ENCODE measurements around the gene CLPSL2. TPM values are rescaled to one million over a fixed set of nuclear protein-coding genes. Genes with fewer than 3 reads are reported as not detected.

CLPSL2 gene
- total RNA-seq, 2 donors from 2014 or later: not detected

DNA sequence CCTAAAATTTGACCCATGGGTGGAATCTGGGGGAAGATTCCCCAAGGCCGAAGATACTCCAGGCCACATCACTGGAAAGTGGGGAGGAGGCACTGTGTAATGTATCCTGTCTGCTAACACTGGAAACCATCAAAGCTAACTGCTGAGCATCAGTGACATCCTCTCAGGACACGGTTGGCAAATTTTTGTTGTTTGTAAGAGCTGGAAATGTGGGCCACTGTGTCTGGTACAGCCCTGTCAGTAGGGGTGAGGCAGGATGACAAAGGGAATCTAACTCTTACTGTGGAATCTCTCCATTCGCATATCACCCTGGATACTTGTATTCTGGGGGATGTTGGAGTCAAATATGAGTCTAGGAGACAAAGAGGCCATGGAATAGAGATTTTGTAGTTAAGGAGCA is 17.0 kb upstream of the CLPSL2 start:
- DNase-seq: no peak
- WGBS, 2 donors: 69 to 79% methylated on average over 3 of the region's 3 CpGs
- no peak for TF ChIP-seq POLR2A (IDR thresholded peaks at IDR 0.05)
- TF ChIP-seq CTCF (IDR thresholded peaks at IDR 0.05): no peak
- H3K4me1 ChIP-seq: peaks cover 19% of the 10 kb centered on the region
- H3K27ac ChIP-seq: no peak overlapping the region
- H3K9me3 ChIP-seq: no peaks in the 10 kb centered on the region
- H3K27me3 ChIP-seq: no peaks in the 10 kb centered on the region
- ATAC-seq: no peak
- intact Hi-C loops (cut with DNase I): no loop called here
- H3K4me3 ChIP-seq: no peak overlapping the region
- no peaks in the 10 kb centered on the region for H3K36me3 ChIP-seq (replicated peaks in 1 of 2; ENCODE audit: insufficient read depth in 1 of 2, low read depth in 2 of 2)

GRCh38 chr6:35765739-35766138 is 10.7 kb upstream of the CLPSL2 start:
- DNase-seq (no peak), ATAC-seq (no peak)
- no peaks in the 10 kb centered on the region for H3K27me3 ChIP-seq
- H3K4me1 ChIP-seq: peaks cover 14% of the 10 kb centered on the region
- no peak overlapping the region for H3K4me3 ChIP-seq
- no peak overlapping the region for H3K27ac ChIP-seq
- H3K36me3 ChIP-seq (replicated peaks in 1 of 2; ENCODE audit: insufficient read depth in 1 of 2, low read depth in 2 of 2): no peaks in the 10 kb centered on the region
- no peak for TF ChIP-seq POLR2A (IDR thresholded peaks at IDR 0.05)
- TF ChIP-seq CTCF (IDR thresholded peaks at IDR 0.05): no peak
- no peaks in the 10 kb centered on the region for H3K9me3 ChIP-seq
- intact Hi-C loops (cut with DNase I): no loop called here
- 82 to 87% methylated on average over 22 to 23 of the region's 23 CpGs for WGBS, 2 donors

GRCh38 chr6:35769211-35769610 is 7.2 kb upstream of the CLPSL2 start:
- Histone ChIP-seq H3K9me3 (no peaks in the 10 kb centered on the region), H3K4me1 (peaks cover 6% of the 10 kb centered on the region), H3K4me3 (no peak overlapping the region), H3K27me3 (no peaks in the 10 kb centered on the region), H3K36me3 (replicated peaks in 1 of 2; ENCODE audit: insufficient read depth in 1 of 2, low read depth in 2 of 2) (no peaks in the 10 kb centered on the region), H3K27ac (no peak overlapping the region)
- no peak for DNase-seq
- TF ChIP-seq POLR2A (IDR thresholded peaks at IDR 0.05): no peak
- no peak for TF ChIP-seq CTCF (IDR thresholded peaks at IDR 0.05)
- WGBS, 2 donors: 58 to 67% methylated on average over 4 of the region's 4 CpGs
- intact Hi-C loops (cut with DNase I): no loop called here
- ATAC-seq: no peak

- intact Hi-C loops (cut with DNase I): no loop called here
- 64 to 100% methylated on average over 1 to 5 of the region's 5 CpGs for WGBS, 2 donors
- no peaks in the 10 kb centered on the region for H3K9me3 ChIP-seq
Observed at GRCh38 chr6:35771343-35771627, 5.1 kb upstream of the CLPSL2 start.

More at GRCh38 chr6:35771343-35771627, 5.1 kb upstream of the CLPSL2 start:
- DNase-seq (no peak), ATAC-seq (no peak)
- Histone ChIP-seq H3K27me3 (no peaks in the 10 kb centered on the region), H3K4me1 (peaks cover under 1% of the 10 kb centered on the region), H3K36me3 (replicated peaks in 1 of 2; ENCODE audit: insufficient read depth in 1 of 2, low read depth in 2 of 2) (no peaks in the 10 kb centered on the region), H3K27ac (no peak overlapping the region), H3K4me3 (no peak overlapping the region)
- TF ChIP-seq CTCF (IDR thresholded peaks at IDR 0.05) (no peak), POLR2A (IDR thresholded peaks at IDR 0.05) (no peak)

Measured in body of pancreas (tissue), 4 donors.